ENCODE measurements around the gene MMP24.

Gene MMP24

GRCh38 chr20:35267092-35267491, 40.6 kb downstream of the MMP24 start:
- H3K4me3 ChIP-seq (ENCODE audit: low read depth, low read length), result no peak overlapping the region
- in situ Hi-C loops (cut with HindIII; ENCODE audit: low sequenced_read_pairs), result no loop called here
- no peak for DNase-seq (ENCODE audit: low read depth, low spot score)
- TF ChIP-seq, protein P1, sequence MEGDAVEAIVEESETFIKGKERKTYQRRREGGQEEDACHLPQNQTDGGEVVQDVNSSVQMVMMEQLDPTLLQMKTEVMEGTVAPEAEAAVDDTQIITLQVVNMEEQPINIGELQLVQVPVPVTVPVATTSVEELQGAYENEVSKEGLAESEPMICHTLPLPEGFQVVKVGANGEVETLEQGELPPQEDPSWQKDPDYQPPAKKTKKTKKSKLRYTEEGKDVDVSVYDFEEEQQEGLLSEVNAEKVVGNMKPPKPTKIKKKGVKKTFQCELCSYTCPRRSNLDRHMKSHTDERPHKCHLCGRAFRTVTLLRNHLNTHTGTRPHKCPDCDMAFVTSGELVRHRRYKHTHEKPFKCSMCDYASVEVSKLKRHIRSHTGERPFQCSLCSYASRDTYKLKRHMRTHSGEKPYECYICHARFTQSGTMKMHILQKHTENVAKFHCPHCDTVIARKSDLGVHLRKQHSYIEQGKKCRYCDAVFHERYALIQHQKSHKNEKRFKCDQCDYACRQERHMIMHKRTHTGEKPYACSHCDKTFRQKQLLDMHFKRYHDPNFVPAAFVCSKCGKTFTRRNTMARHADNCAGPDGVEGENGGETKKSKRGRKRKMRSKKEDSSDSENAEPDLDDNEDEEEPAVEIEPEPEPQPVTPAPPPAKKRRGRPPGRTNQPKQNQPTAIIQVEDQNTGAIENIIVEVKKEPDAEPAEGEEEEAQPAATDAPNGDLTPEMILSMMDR (IDR thresholded peaks at IDR 0.05; ENCODE audit: low read depth, low read length), result no peak

- DNase-seq (ENCODE audit: low read depth, low spot score), result peak; percentile 56
- in situ Hi-C loops (cut with HindIII; ENCODE audit: low sequenced_read_pairs), result no loop called here
- TF ChIP-seq, protein P1 (IDR thresholded peaks at IDR 0.05; ENCODE audit: low read depth, low read length), result peak; percentile 86
- no peak overlapping the region for H3K4me3 ChIP-seq (ENCODE audit: low read depth, low read length)
These were observed 42.7 kb downstream of the MMP24 start for GRCh38 chr20:35269055-35269781.

- H3K4me3 ChIP-seq (ENCODE audit: low read depth, low read length), result no peak overlapping the region
- TF ChIP-seq, protein P1 (IDR thresholded peaks at IDR 0.05; ENCODE audit: low read depth, low read length), result no peak
- DNase-seq (ENCODE audit: low read depth, low spot score), result no peak
- in situ Hi-C loops (cut with HindIII; ENCODE audit: low sequenced_read_pairs), result no loop called here
These were observed 43.8 kb downstream of the MMP24 start for GRCh38 chr20:35270021-35270902.

DNA sequence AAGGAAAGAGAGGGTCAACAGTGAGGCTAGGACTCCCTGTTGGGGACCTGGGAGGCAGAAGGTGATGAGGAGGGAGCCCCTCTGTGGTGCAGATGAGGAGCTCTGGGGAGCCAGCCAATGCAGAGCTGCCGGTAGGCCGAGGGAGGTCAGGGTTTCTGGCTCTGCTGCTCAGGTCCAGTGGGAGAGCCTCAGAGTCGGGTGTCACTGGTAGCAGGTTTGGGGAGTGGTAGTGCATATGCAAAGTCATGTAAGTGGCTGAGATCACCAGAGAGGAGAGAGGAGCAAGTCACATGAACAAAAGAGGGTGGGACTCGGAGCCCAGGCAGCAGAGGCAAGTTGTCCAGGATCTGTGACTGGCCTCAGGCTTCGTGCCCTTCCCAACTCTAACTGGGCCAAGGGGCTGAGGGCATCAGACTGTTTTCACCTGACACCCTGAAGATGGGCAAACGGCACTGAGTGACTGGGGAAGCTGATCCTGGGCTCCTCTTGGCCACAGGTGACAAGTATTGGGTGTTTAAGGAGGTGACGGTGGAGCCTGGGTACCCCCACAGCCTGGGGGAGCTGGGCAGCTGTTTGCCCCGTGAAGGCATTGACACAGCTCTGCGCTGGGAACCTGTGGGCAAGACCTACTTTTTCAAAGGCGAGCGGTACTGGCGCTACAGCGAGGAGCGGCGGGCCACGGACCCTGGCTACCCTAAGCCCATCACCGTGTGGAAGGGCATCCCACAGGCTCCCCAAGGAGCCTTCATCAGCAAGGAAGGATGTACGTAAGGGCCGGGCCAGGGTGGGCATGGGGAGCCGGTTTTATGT, 44.8 kb downstream of the MMP24 start:
- in situ Hi-C loops (cut with HindIII; ENCODE audit: low sequenced_read_pairs), result no loop called here
- TF ChIP-seq, protein P1 (IDR thresholded peaks at IDR 0.05; ENCODE audit: low read depth, low read length), result no peak
- no peak for DNase-seq (ENCODE audit: low read depth, low spot score)
- H3K4me3 ChIP-seq (ENCODE audit: low read depth, low read length), result no peak overlapping the region

GRCh38 chr20:35271904-35272303, 45.4 kb downstream of the MMP24 start:
- TF ChIP-seq, protein P1 (IDR thresholded peaks at IDR 0.05; ENCODE audit: low read depth, low read length), result no peak
- in situ Hi-C loops (cut with HindIII; ENCODE audit: low sequenced_read_pairs), result no loop called here
- no peak for DNase-seq (ENCODE audit: low read depth, low spot score)
- H3K4me3 ChIP-seq (ENCODE audit: low read depth, low read length), result no peak overlapping the region

Measured in astrocyte of the spinal cord (primary cell).